T-helper 1 cell (primary cell): ENCODE measurements around the gene MTMR2.

Source experiments
- DNase-seq, 5 donors: peaks; one replicate each; pipeline ENCODE4 v3.0.0-alpha.2; 2012 to 2020

The MTMR2 gene

GRCh38 chr11:95917193-95918036 is 6.5 kb downstream of the MTMR2 start:
- no peak for DNase-seq

- no peak for DNase-seq
Observed at GRCh38 chr11:95916049-95916448, 7.9 kb downstream of the MTMR2 start.

GRCh38 chr11:95915051-95915450 is 8.9 kb downstream of the MTMR2 start:
- no peak for DNase-seq

- no peak for DNase-seq
Observed at GRCh38 chr11:95913830-95914615, 9.9 kb downstream of the MTMR2 start.

- no peak for DNase-seq
Observed at GRCh38 chr11:95912902-95913560, 10.9 kb downstream of the MTMR2 start.

- no peak for DNase-seq
Observed at GRCh38 chr11:95911369-95911759, 12.5 kb downstream of the MTMR2 start.

- no peak for DNase-seq
Observed at GRCh38 chr11:95910638-95911368, 13.1 kb downstream of the MTMR2 start.

GRCh38 chr11:95908826-95909225 is 15.1 kb downstream of the MTMR2 start:
- DNase-seq, result no peak

- DNase-seq, result no peak
Observed at GRCh38 chr11:95907476-95907875, 16.4 kb downstream of the MTMR2 start.

GRCh38 chr11:95904009-95904650 is 19.8 kb downstream of the MTMR2 start:
- DNase-seq, result no peak

- no peak for DNase-seq
Observed at GRCh38 chr11:95898782-95899181, 25.1 kb downstream of the MTMR2 start.

- DNase-seq, result no peak
Observed at GRCh38 chr11:95897731-95898130, 26.2 kb downstream of the MTMR2 start.

GRCh38 chr11:95895815-95896214 is 28.1 kb downstream of the MTMR2 start:
- no peak for DNase-seq

- no peak for DNase-seq
Observed at GRCh38 chr11:95892892-95893570, 30.9 kb downstream of the MTMR2 start.

- no peak for DNase-seq
Observed at GRCh38 chr11:95892492-95892891, 31.4 kb downstream of the MTMR2 start.

- no peak for DNase-seq
Observed at GRCh38 chr11:95891423-95892170, 32.3 kb downstream of the MTMR2 start.

- DNase-seq, result no peak
Observed at GRCh38 chr11:95888852-95889251, 35.1 kb downstream of the MTMR2 start.

- DNase-seq, result no peak
Observed at GRCh38 chr11:95888439-95888838, 35.5 kb downstream of the MTMR2 start.

GRCh38 chr11:95886462-95886861 is 37.4 kb downstream of the MTMR2 start:
- no peak for DNase-seq

- DNase-seq, result no peak
Observed at GRCh38 chr11:95884802-95885201, 39.1 kb downstream of the MTMR2 start.

- no peak for DNase-seq
Observed at GRCh38 chr11:95884376-95884775, 39.5 kb downstream of the MTMR2 start.
